Prostate gland (tissue), 2 donors: ENCODE results near the gene LRRC8B.

Experiments used
- CTCF ChIP-seq, 4 experiments: fragments of 200-600 bp in 2 of 4; fragments of 450-650 bp in 2 of 4; sonication (generic) in 2 of 4; IDR thresholded peaks; 1 replicate in 3 of 4; 2 replicates in 1 of 4; pipeline ENCODE4 v1.5.1; 2016 to 2019; ENCODE audit warnings: antibody characterized with exemption in 4 of 4, mild to moderate bottlenecking in 2 of 4, moderate library complexity in 2 of 4
- POLR2A ChIP-seq: fragments of 450-650 bp; IDR thresholded peaks from one replicate; pipeline ENCODE4 v1.6.1; 2016; ENCODE audit warnings: antibody characterized with exemption, mild to moderate bottlenecking

- TF ChIP-seq CTCF (IDR thresholded peaks at IDR 0.05) (no peak), POLR2A (no peak)
These were observed 107.4 kb downstream of the LRRC8B start for GRCh38 chr1:89631816-89632656.
